Astrocyte (in vitro differentiated cells and primary cell): ENCODE data around the gene PFKFB4. TPM values are rescaled to one million over a fixed set of nuclear protein-coding genes. Genes with fewer than 3 reads are reported as not detected.

ENCODE experiments used
- DNase-seq: peaks from one replicate; pipeline ENCODE4 v3.0.0-alpha.2; 2010; ENCODE audit warnings: low read depth
- FAIRE-seq: peaks from 2 replicates; lab custom pipeline; 2011; peaks lifted over from hg19 to GRCh38; lab: Jason Lieb, UNC
- H2AFZ ChIP-seq: 2 replicates; pipeline ENCODE4 v1.6.0; 2012; ENCODE audit warnings: low read depth, low read length, inconsistent platforms
- H3K27ac ChIP-seq: 2 replicates; pipeline ENCODE4 v1.5.1; 2011; ENCODE audit warnings: low read depth, low read length, inconsistent platforms
- H3K27me3 ChIP-seq: 2 replicates; pipeline ENCODE4 v1.6.0; 2011; ENCODE audit warnings: low read length, inconsistent platforms; ENCODE audit not compliant: insufficient read depth
- H3K36me3 ChIP-seq: 2 replicates; pipeline ENCODE4 v1.5.1; 2011; ENCODE audit warnings: low read length, inconsistent platforms; ENCODE audit not compliant: insufficient read depth
- H3K4me1 ChIP-seq: 2 replicates; pipeline ENCODE4 v1.5.1; 2011; ENCODE audit warnings: low read length, inconsistent platforms; ENCODE audit not compliant: insufficient read depth
- H3K4me2 ChIP-seq: 2 replicates; pipeline ENCODE4 v1.6.0; 2012; ENCODE audit warnings: low read length, inconsistent platforms
- H3K4me3 ChIP-seq: 2 replicates; pipeline ENCODE4 v1.5.1; 2011; ENCODE audit warnings: low read depth, mild to moderate bottlenecking, low read length, inconsistent platforms; ENCODE audit not compliant: insufficient read depth
- H3K79me2 ChIP-seq: 2 replicates; pipeline ENCODE4 v1.6.0; 2012; ENCODE audit warnings: mild to moderate bottlenecking, low read length, inconsistent platforms; ENCODE audit not compliant: insufficient read depth
- H3K9ac ChIP-seq: 2 replicates; pipeline ENCODE4 v1.6.0; 2012; ENCODE audit warnings: mild to moderate bottlenecking, low read length, inconsistent platforms
- H3K9me3 ChIP-seq: 2 replicates; pipeline ENCODE4 v1.5.1; 2012; ENCODE audit warnings: low read depth, mild to moderate bottlenecking, low read length, inconsistent platforms; ENCODE audit not compliant: insufficient read depth
- H4K20me1 ChIP-seq: 2 replicates; pipeline ENCODE4 v1.6.0; 2012; ENCODE audit warnings: low read length, inconsistent platforms; ENCODE audit not compliant: insufficient read depth
- H3K27ac Mint-ChIP-seq: one replicate; pipeline ENCODE4 v1.8.0; 2021; ENCODE audit warnings: mild to moderate bottlenecking, mixed read lengths; ENCODE audit not compliant: unreplicated experiment
- H3K27me3 Mint-ChIP-seq: one replicate; pipeline ENCODE4 v1.8.0; 2021; ENCODE audit warnings: low read depth, mixed read lengths; ENCODE audit not compliant: unreplicated experiment
- H3K36me3 Mint-ChIP-seq: one replicate; pipeline ENCODE4 v1.8.0; 2021; ENCODE audit warnings: low read depth, mixed read lengths; ENCODE audit not compliant: unreplicated experiment
- H3K4me1 Mint-ChIP-seq: one replicate; pipeline ENCODE4 v1.8.0; 2021; ENCODE audit warnings: low read depth, mixed read lengths; ENCODE audit not compliant: unreplicated experiment
- H3K4me3 Mint-ChIP-seq: one replicate; pipeline ENCODE4 v1.8.0; 2021; ENCODE audit warnings: mild to moderate bottlenecking, moderate library complexity, mixed read lengths; ENCODE audit not compliant: unreplicated experiment
- H3K9me3 Mint-ChIP-seq: one replicate; pipeline ENCODE4 v1.8.0; 2021; ENCODE audit warnings: mild to moderate bottlenecking, mixed read lengths; ENCODE audit not compliant: unreplicated experiment
- CTCF ChIP-seq: IDR thresholded peaks from 2 replicates; pipeline ENCODE4 v1.5.1; 2011; ENCODE audit warnings: low read depth, mild to moderate bottlenecking, inconsistent platforms, low read length, moderate library complexity; ENCODE audit not compliant: insufficient read depth
- EZH2 ChIP-seq: IDR thresholded peaks from 2 replicates; pipeline ENCODE4 v1.6.1; 2012; ENCODE audit warnings: mild to moderate bottlenecking, low read length, inconsistent platforms; ENCODE audit not compliant: insufficient read depth
- total RNA-seq: library from RNA; stranded (reverse); gene quantifications from 2 replicates; pipeline ENCODE4 v1.2.1, GENCODE V29; 2021

PFKFB4 gene
- total RNA-seq, 1 donor from 2014 or later: 27.8 TPM

GRCh38 chr3:48478626-48479555 lies 77.7 kb downstream of the PFKFB4 start:
- no peaks in the 10 kb centered on the region for H3K79me2 ChIP-seq
- FAIRE-seq (no peak), DNase-seq (no peak)
- H3K27ac ChIP-seq: no peak overlapping the region
- no peaks in the 10 kb centered on the region for H4K20me1 ChIP-seq
- Mint-ChIP-seq H3K27ac (no peak overlapping the region), H3K27me3 (no peaks in the 10 kb centered on the region), H3K9me3 (no peaks in the 10 kb centered on the region), H3K4me3 (no peak overlapping the region), H3K4me1 (peaks cover 4% of the 10 kb centered on the region), H3K36me3 (peaks cover 16% of the 10 kb centered on the region)
- H3K27me3 ChIP-seq: no peaks in the 10 kb centered on the region
- TF ChIP-seq EZH2: no peak
- no peak for TF ChIP-seq CTCF
- no peak overlapping the region for H3K9ac ChIP-seq
- H3K4me3 ChIP-seq: no peak overlapping the region
- no peaks in the 10 kb centered on the region for H3K9me3 ChIP-seq
- H2AFZ ChIP-seq: no peak overlapping the region
- H3K4me1 ChIP-seq: no peaks in the 10 kb centered on the region
- no peaks in the 10 kb centered on the region for H3K36me3 ChIP-seq
- H3K4me2 ChIP-seq: no peak overlapping the region

GRCh38 chr3:48477959-48478520 lies 78.6 kb downstream of the PFKFB4 start:
- Histone ChIP-seq H3K27ac (no peak overlapping the region), H3K9me3 (no peaks in the 10 kb centered on the region), H3K27me3 (no peaks in the 10 kb centered on the region), H3K79me2 (no peaks in the 10 kb centered on the region), H3K36me3 (no peaks in the 10 kb centered on the region), H2AFZ (no peak overlapping the region), H3K4me3 (no peak overlapping the region), H3K4me1 (peaks cover 5% of the 10 kb centered on the region), H4K20me1 (no peaks in the 10 kb centered on the region), H3K9ac (no peak overlapping the region), H3K4me2 (no peak overlapping the region)
- Mint-ChIP-seq H3K27ac (no peak overlapping the region), H3K36me3 (peaks cover 16% of the 10 kb centered on the region), H3K27me3 (no peaks in the 10 kb centered on the region), H3K4me3 (no peak overlapping the region), H3K4me1 (peaks cover 9% of the 10 kb centered on the region), H3K9me3 (no peaks in the 10 kb centered on the region)
- DNase-seq: no peak
- FAIRE-seq: no peak
- TF ChIP-seq CTCF: no peak
- no peak for TF ChIP-seq EZH2
